Endothelial cell of umbilical vein (primary cell): ENCODE measurements around the gene SUPT4H1. TPM values are rescaled to one million over a fixed set of nuclear protein-coding genes. Genes with fewer than 3 reads are reported as not detected.

Experiments
- BruUV-seq: library from RNA; stranded (reverse); fragments of 400-500 nt; replicated peaks from 2 replicates; lab custom pipeline; 2021; lab: Mats Ljungman, UMichigan
- CTCF ChIA-PET: fragments of 300-600, 350-600 bp; sonication (Branson Sonifier 250); formaldehyde crosslinking; loops from one replicate; lab custom pipeline; 2021; ENCODE audit warnings: antibody characterized with exemption, inconsistent platforms; lab: Charles Lee
- POLR2A ChIA-PET: fragments of 300-600, 350-600 bp; sonication (Branson Sonifier 250); formaldehyde crosslinking; loops from one replicate; lab custom pipeline; 2021; ENCODE audit warnings: antibody characterized with exemption, inconsistent platforms; lab: Charles Lee
- DNase-seq: peaks from one replicate; pipeline ENCODE4 v3.0.0-alpha.2; 2011; ENCODE audit warnings: low read depth, low spot score
- FAIRE-seq: peaks from 2 replicates; lab custom pipeline; 2011; peaks lifted over from hg19 to GRCh38; lab: Jason Lieb, UNC
- H2AFZ ChIP-seq: 2 replicates; pipeline ENCODE4 v1.6.0; 2012; ENCODE audit warnings: low read depth, low read length, control low read depth, inconsistent platforms
- H3K27ac ChIP-seq: 2 replicates; pipeline ENCODE4 v1.5.1; 2011; ENCODE audit warnings: low read depth, mild to moderate bottlenecking, control low read depth, low read length, moderate library complexity; ENCODE audit not compliant: insufficient read depth
- H3K27me3 ChIP-seq, 2 experiments: 2 replicates each; pipeline versions ENCODE4 v1.6.0 to v1.6.1; 2011; ENCODE audit warnings: low read length in 2 of 2, mixed read lengths in 1 of 2; ENCODE audit not compliant: control insufficient read depth in 2 of 2, insufficient read depth in 2 of 2
- H3K36me3 ChIP-seq, 2 experiments: 2 replicates in 1 of 2; 3 replicates in 1 of 2; pipeline ENCODE4 v1.5.1; 2011; ENCODE audit warnings: low read length in 2 of 2, mild to moderate bottlenecking in 1 of 2, moderate library complexity in 1 of 2; ENCODE audit not compliant: control insufficient read depth in 2 of 2, insufficient read depth in 2 of 2; ENCODE audit errors: extremely low read depth in 1 of 2
- H3K4me1 ChIP-seq: 3 replicates; pipeline ENCODE4 v1.5.1; 2011; ENCODE audit warnings: mild to moderate bottlenecking, low read length; ENCODE audit not compliant: control insufficient read depth, insufficient read depth; ENCODE audit errors: extremely low read depth
- H3K4me2 ChIP-seq: 2 replicates; pipeline ENCODE4 v1.6.1; 2011; ENCODE audit warnings: low read length, control low read depth, mixed read lengths; ENCODE audit not compliant: insufficient read depth
- H3K4me3 ChIP-seq, 3 experiments: fragments of 200-600 bp in 1 of 3; sonication (generic), shearing (Covaris generic) in 1 of 3; replicated peaks in 1 of 3; 2 replicates each; pipeline ENCODE4 v1.5.1; 2011 to 2016; ENCODE audit warnings: control low read depth in 3 of 3, low read length in 3 of 3, mild to moderate bottlenecking in 2 of 3, inconsistent platforms in 1 of 3, low read depth in 1 of 3, moderate library complexity in 1 of 3; ENCODE audit not compliant: insufficient read depth in 1 of 3
- H3K79me2 ChIP-seq: 2 replicates; pipeline ENCODE4 v1.6.0; 2012; ENCODE audit warnings: low read length, inconsistent platforms; ENCODE audit not compliant: control insufficient read depth, insufficient read depth
- H3K9ac ChIP-seq: replicated peaks from 2 replicates; pipeline ENCODE3; 2011; ENCODE audit warnings: low read length, control low read depth; ENCODE audit not compliant: insufficient read depth; ENCODE audit errors: extremely low read depth
- H3K9me1 ChIP-seq: replicated peaks from 3 replicates; pipeline ENCODE4 v1.6.0; 2011; ENCODE audit warnings: mild to moderate bottlenecking, low read length; ENCODE audit not compliant: control insufficient read depth, insufficient read depth; ENCODE audit errors: extremely low read depth
- H3K9me3 ChIP-seq: replicated peaks from 2 replicates; pipeline ENCODE4 v1.5.1; 2012; ENCODE audit warnings: low read length, inconsistent platforms; ENCODE audit not compliant: control insufficient read depth, insufficient read depth
- H4K20me1 ChIP-seq: replicated peaks from 2 replicates; pipeline ENCODE3; 2011; ENCODE audit warnings: mild to moderate bottlenecking, low read length; ENCODE audit not compliant: control insufficient read depth, insufficient read depth; ENCODE audit errors: extremely low read depth
- CTCF ChIP-seq, 2 donors: IDR thresholded peaks; 1 replicate in 1 of 2; 2 replicates in 1 of 2; pipeline ENCODE4 v1.5.1; 2011; ENCODE audit warnings: low read length in 2 of 2, mild to moderate bottlenecking in 2 of 2, moderate library complexity in 2 of 2, control low read depth in 1 of 2, inconsistent platforms in 1 of 2, low read depth in 1 of 2; ENCODE audit not compliant: insufficient read depth in 1 of 2; ENCODE audit errors: extremely low read depth in 1 of 2
- EZH2 ChIP-seq: IDR thresholded peaks from 2 replicates; pipeline ENCODE4 v1.6.1; 2012; ENCODE audit warnings: borderline replicate concordance, low read depth, mild to moderate bottlenecking, moderate library complexity, low read length, inconsistent platforms; ENCODE audit not compliant: severe bottlenecking
- FOS ChIP-seq: IDR thresholded peaks from 2 replicates; pipeline ENCODE4 v1.6.1; 2011; ENCODE audit warnings: mild to moderate bottlenecking, low read length, moderate library complexity, borderline replicate concordance; ENCODE audit not compliant: insufficient read depth
- GATA2 ChIP-seq: IDR thresholded peaks from 2 replicates; pipeline ENCODE4 v1.7.0; 2011; ENCODE audit warnings: low read depth, mild to moderate bottlenecking, moderate library complexity, mixed read lengths, low read length; ENCODE audit not compliant: insufficient read length, insufficient read depth
- JUN ChIP-seq: IDR thresholded peaks from 2 replicates; pipeline ENCODE4 v1.6.1; 2011; ENCODE audit warnings: borderline replicate concordance, low read depth; ENCODE audit not compliant: insufficient read length, insufficient read depth
- MAX ChIP-seq: IDR thresholded peaks from 2 replicates; pipeline ENCODE4 v1.6.1; 2011; ENCODE audit not compliant: insufficient read depth, insufficient read length
- MYC ChIP-seq: IDR thresholded peaks from one replicate; pipeline ENCODE4 v1.6.1; 2011; ENCODE audit warnings: mild to moderate bottlenecking, low read depth, low read length
- POLR2A ChIP-seq: IDR thresholded peaks from 2 replicates; pipeline ENCODE4 v1.6.1; 2012; ENCODE audit warnings: low read depth, mild to moderate bottlenecking, control low read depth, low read length
- POLR2AphosphoS5 ChIP-seq: IDR thresholded peaks from 2 replicates; pipeline ENCODE4 v1.6.1; 2012; ENCODE audit warnings: low read depth, mild to moderate bottlenecking, control low read depth, low read length, moderate library complexity; ENCODE audit not compliant: insufficient read depth
- dilution Hi-C: fragments of 300-500 bp; cut with MboI; formaldehyde crosslinking; loops from one replicate; pipeline ENCODE4 v1.15.0; 2019; ENCODE audit warnings: low sequenced_read_pairs; ENCODE audit not compliant: extremely low pct_ligation_motif_present
- intact Hi-C: fragments of 100-400 bp; cut with micrococcal nuclease; formaldehyde crosslinking; loops from one replicate; pipeline ENCODE4 v1.10.0; 2022
- polyA plus RNA-seq, 4 experiments: library from polyadenylated mRNA; depleted of rRNA in 3 of 4; stranded (reverse) in 3 of 4; unstranded in 1 of 4; fragments of >200 nt; gene quantifications; 2 replicates each; pipeline versions ENCODE4 v1.2.1 to v1.2.3, GENCODE V29; 2011 to 2012; ENCODE audit warnings: missing spikeins in 1 of 4
- total RNA-seq: library from RNA; stranded (reverse); gene quantifications from 2 replicates; pipeline ENCODE4 v1.2.3, GENCODE V29; 2021

Gene SUPT4H1
- total and polyA plus RNA-seq, 2 donors (not counting 3 experiments of a cell fraction or from before 2014, with no cell fraction given) = 77.5 to 154 TPM

- BruUV-seq = no TSS peak
- intact Hi-C loops = no loop called here
- H3K4me3 ChIP-seq = no peak overlapping the region
- DNase-seq (no peak), FAIRE-seq (no peak)
- H3K9me1 ChIP-seq = no peaks in the 10 kb centered on the region
- H3K9me3 ChIP-seq = no peaks in the 10 kb centered on the region
- H3K4me2 ChIP-seq = no peak overlapping the region
- TF ChIP-seq GATA2 (no peak), POLR2AphosphoS5 (no peak), FOS (no peak), MYC (no peak), CTCF (IDR thresholded peaks at IDR 0.05; ENCODE audit: extremely low read depth in 1 of 2, insufficient read depth in 1 of 2, low read depth in 1 of 2, low read length in 2 of 2) (no peak), MAX (no peak), JUN (no peak), EZH2 (no peak), POLR2A (no peak)
- H3K79me2 ChIP-seq = no peaks in the 10 kb centered on the region
- H3K36me3 ChIP-seq = no peaks in the 10 kb centered on the region
- ChIA-PET POLR2A (no interaction called here), CTCF (interaction anchor here (1.0 to 1.7 kb wide), 3 partner anchors 14 to 111 kb away, joined by 3 to 6 read pairs (median 3); partner anchors contain the start of gene RNF43)
- no peaks in the 10 kb centered on the region for H4K20me1 ChIP-seq
- H2AFZ ChIP-seq = no peak overlapping the region
- peaks cover 22 to 25% of the 10 kb centered on the region in 2 experiments for H3K27me3 ChIP-seq
- H3K4me1 ChIP-seq = no peaks in the 10 kb centered on the region
- dilution Hi-C loops = no loop called here
- no peak overlapping the region for H3K9ac ChIP-seq
- H3K27ac ChIP-seq = no peak overlapping the region
Measured at GRCh38 chr17:58321571-58322525, 30.2 kb downstream of the SUPT4H1 start.
